WTC11 (cell line): ENCODE measurements around the gene INVS. TPM values are rescaled to one million over a fixed set of nuclear protein-coding genes. Genes with fewer than 3 reads are reported as not detected.

Source experiments
- ATAC-seq: fragments of 200-7000 bp; cut with Tn5 transposase; 2 replicates; pipeline ENCODE4 v1.10.0; 2021; ENCODE audit warnings: mild to moderate bottlenecking, moderate library complexity
- CTCF ChIA-PET: fragments of 300-600 bp; sonication (Branson Sonifier 250); formaldehyde crosslinking; loops from one replicate; lab custom pipeline; 2021; ENCODE audit warnings: antibody characterized with exemption; lab: Charles Lee
- POLR2A ChIA-PET: fragments of 350-600 bp; sonication (Branson Sonifier 250); formaldehyde crosslinking; loops from one replicate; lab custom pipeline; 2021; ENCODE audit warnings: antibody characterized with exemption; lab: Charles Lee
- DNase-seq: peaks from one replicate; pipeline ENCODE4 v3.0.0; 2021; ENCODE audit warnings: low spot score
- H3K27ac Mint-ChIP-seq: 2 replicates; pipeline ENCODE4 v1.8.0; 2021; ENCODE audit warnings: mixed read lengths
- H3K27me3 Mint-ChIP-seq: 2 replicates; pipeline ENCODE4 v1.8.0; 2021; ENCODE audit warnings: low read depth, mild to moderate bottlenecking, moderate library complexity, mixed read lengths
- H3K36me3 Mint-ChIP-seq: 2 replicates; pipeline ENCODE4 v1.8.0; 2021; ENCODE audit warnings: mixed read lengths
- H3K4me1 Mint-ChIP-seq: 2 replicates; pipeline ENCODE4 v1.8.0; 2022; ENCODE audit warnings: mixed read lengths
- H3K4me3 Mint-ChIP-seq: 2 replicates; pipeline ENCODE4 v1.8.0; 2021; ENCODE audit warnings: mild to moderate bottlenecking, moderate library complexity, mixed read lengths
- H3K9me3 Mint-ChIP-seq: 2 replicates; pipeline ENCODE4 v1.8.0; 2021; ENCODE audit warnings: mixed read lengths
- ATF1 ChIP-seq: sonication (generic); formaldehyde crosslinking; IDR thresholded peaks from 2 replicates; pipeline ENCODE4 v1.8.1; 2023; ENCODE audit warnings: mild to moderate bottlenecking, moderate library complexity, missing genetic modification reagents
- ATF2 ChIP-seq: sonication (generic); formaldehyde crosslinking; IDR thresholded peaks from 2 replicates; pipeline ENCODE4 v1.8.1; 2022; ENCODE audit warnings: low read depth, missing genetic modification reagents, borderline replicate concordance
- ATF6 ChIP-seq: sonication (generic); formaldehyde crosslinking; IDR thresholded peaks from 2 replicates; pipeline ENCODE4 v1.8.1; 2023; ENCODE audit warnings: mild to moderate bottlenecking, missing genetic modification reagents
- CREB1 ChIP-seq: sonication (generic); formaldehyde crosslinking; IDR thresholded peaks from 2 replicates; pipeline ENCODE4 v1.8.0; 2023; ENCODE audit warnings: mild to moderate bottlenecking, missing genetic modification reagents
- CREM ChIP-seq: sonication (generic); formaldehyde crosslinking; IDR thresholded peaks from 2 replicates; pipeline ENCODE4 v1.8.1; 2022; ENCODE audit warnings: mild to moderate bottlenecking, missing genetic modification reagents, moderate library complexity
- E2F4 ChIP-seq: sonication (generic); formaldehyde crosslinking; IDR thresholded peaks from 2 replicates; pipeline ENCODE4 v1.8.1; 2022; ENCODE audit warnings: low read depth, mild to moderate bottlenecking, moderate library complexity, missing genetic modification reagents, borderline replicate concordance
- EMX1 ChIP-seq: fragments of 250-450 bp; sonication (Bioruptor Pico); IDR thresholded peaks from 2 replicates; pipeline ENCODE4 v1.8.0; 2021; ENCODE audit warnings: mild to moderate bottlenecking
- ETV6 ChIP-seq: sonication (generic); formaldehyde crosslinking; IDR thresholded peaks from 2 replicates; pipeline ENCODE4 v1.8.1; 2022; ENCODE audit warnings: mild to moderate bottlenecking, missing genetic modification reagents
- FOXJ3 ChIP-seq: sonication (generic); formaldehyde crosslinking; IDR thresholded peaks from 2 replicates; pipeline ENCODE4 v1.9.0; 2021; ENCODE audit warnings: missing genetic modification reagents, mild to moderate bottlenecking, borderline replicate concordance
- FOXK1 ChIP-seq: sonication (generic); formaldehyde crosslinking; IDR thresholded peaks from 2 replicates; pipeline ENCODE4 v1.8.0; 2022; ENCODE audit warnings: mild to moderate bottlenecking, moderate library complexity, missing genetic modification reagents
- FOXP1 ChIP-seq: sonication (generic); formaldehyde crosslinking; IDR thresholded peaks from 2 replicates; pipeline ENCODE4 v1.8.0; 2022; ENCODE audit warnings: missing genetic modification reagents, mild to moderate bottlenecking, moderate library complexity, borderline replicate concordance
- FOXP4 ChIP-seq: sonication (generic); formaldehyde crosslinking; IDR thresholded peaks from 2 replicates; pipeline ENCODE4 v1.8.0; 2022; ENCODE audit warnings: mild to moderate bottlenecking, missing genetic modification reagents
- GABPB1 ChIP-seq: sonication (generic); formaldehyde crosslinking; IDR thresholded peaks from 2 replicates; pipeline ENCODE4 v1.8.1; 2023; ENCODE audit warnings: mild to moderate bottlenecking, missing genetic modification reagents
- GRHL2 ChIP-seq: fragments of 250-450 bp; sonication (Bioruptor Pico); IDR thresholded peaks from 2 replicates; pipeline ENCODE4 v1.8.0; 2022; ENCODE audit warnings: mild to moderate bottlenecking, moderate library complexity; ENCODE audit not compliant: insufficient replicate concordance, severe bottlenecking
- MAX ChIP-seq: sonication (generic); formaldehyde crosslinking; IDR thresholded peaks from 2 replicates; pipeline ENCODE4 v1.8.0; 2022; ENCODE audit warnings: mild to moderate bottlenecking, missing genetic modification reagents
- MYBL2 ChIP-seq: sonication (generic); formaldehyde crosslinking; IDR thresholded peaks from 2 replicates; pipeline ENCODE4 v1.8.1; 2023; ENCODE audit warnings: mild to moderate bottlenecking, moderate library complexity, missing genetic modification reagents
- NR1H2 ChIP-seq: sonication (generic); formaldehyde crosslinking; IDR thresholded peaks from 2 replicates; pipeline ENCODE4 v1.9.0; 2021; ENCODE audit warnings: mild to moderate bottlenecking, moderate library complexity, missing genetic modification reagents
- OVOL2 ChIP-seq: fragments of 250-450 bp; sonication (Bioruptor Pico); IDR thresholded peaks from 2 replicates; pipeline ENCODE4 v1.9.0; 2021; ENCODE audit warnings: mild to moderate bottlenecking, borderline replicate concordance
- SMAD4 ChIP-seq: sonication (generic); formaldehyde crosslinking; IDR thresholded peaks from 2 replicates; pipeline ENCODE4 v1.8.0; 2022; ENCODE audit warnings: mild to moderate bottlenecking, missing genetic modification reagents
- SP1 ChIP-seq: sonication (generic); formaldehyde crosslinking; conservative IDR thresholded peaks from 2 replicates; pipeline ENCODE4 v1.8.1; 2022; ENCODE audit warnings: missing genetic modification reagents
- TCF7 ChIP-seq: sonication (generic); formaldehyde crosslinking; IDR thresholded peaks from 2 replicates; pipeline ENCODE4 v1.8.0; 2022; ENCODE audit warnings: mild to moderate bottlenecking, low read depth, missing genetic modification reagents, moderate library complexity
- TEAD4 ChIP-seq: sonication (generic); formaldehyde crosslinking; IDR thresholded peaks from 2 replicates; pipeline ENCODE4 v1.8.0; 2022; ENCODE audit warnings: mild to moderate bottlenecking, missing genetic modification reagents
- ZBTB21 ChIP-seq: sonication (generic); formaldehyde crosslinking; IDR thresholded peaks from 2 replicates; pipeline ENCODE4 v1.8.1; 2023; ENCODE audit warnings: mild to moderate bottlenecking, missing genetic modification reagents, borderline replicate concordance
- ZMAT4 ChIP-seq: fragments of 250-450 bp; sonication (Bioruptor Pico); IDR thresholded peaks from 2 replicates; pipeline ENCODE4 v1.9.0; 2021; ENCODE audit warnings: mild to moderate bottlenecking
- ZNF121 ChIP-seq: sonication (generic); formaldehyde crosslinking; IDR thresholded peaks from 2 replicates; pipeline ENCODE4 v1.8.0; 2023; ENCODE audit warnings: missing genetic modification reagents
- ZNF317 ChIP-seq: sonication (generic); formaldehyde crosslinking; IDR thresholded peaks from 2 replicates; pipeline ENCODE4 v1.8.1; 2023; ENCODE audit warnings: low read depth, mild to moderate bottlenecking, moderate library complexity, missing genetic modification reagents, borderline replicate concordance
- ZNF396 ChIP-seq: fragments of 250-450 bp; sonication (Bioruptor Pico); IDR thresholded peaks from 2 replicates; pipeline ENCODE4 v1.8.0; 2021; ENCODE audit warnings: mild to moderate bottlenecking, moderate library complexity, borderline replicate concordance
- ZNF416 ChIP-seq: fragments of 250-450 bp; sonication (Bioruptor Pico); IDR thresholded peaks from 2 replicates; pipeline ENCODE4 v1.9.0; 2021; ENCODE audit warnings: mild to moderate bottlenecking, inconsistent platforms
- ZNF425 ChIP-seq: fragments of 250-450 bp; sonication (Bioruptor Pico); conservative IDR thresholded peaks from 2 replicates; pipeline ENCODE4 v1.9.0; 2021; ENCODE audit warnings: mild to moderate bottlenecking
- total RNA-seq: library from RNA; stranded (reverse); gene quantifications from 3 replicates; pipeline ENCODE4 v1.2.3, GENCODE V29; 2021

Gene INVS
- total RNA-seq, 1 experiment from 2014 or later = 8.1 TPM

- Mint-ChIP-seq H3K4me1 (peaks cover 2% of the 10 kb centered on the region; the same call in 1 of the 2 replicates), H3K9me3 (no peaks in the 10 kb centered on the region), H3K27ac (no peak overlapping the region), H3K4me3 (no peak overlapping the region), H3K27me3 (no peaks in the 10 kb centered on the region), H3K36me3 (no peaks in the 10 kb centered on the region)
- DNase-seq = no peak
- TF ChIP-seq ATF2 (CRISPR knock-in tag) (no peak), TEAD4 (CRISPR knock-in tag) (no peak), ZNF416 (no peak), FOXK1 (CRISPR knock-in tag) (no peak), FOXP1 (no peak), FOXP4 (CRISPR knock-in tag) (no peak), CREM (CRISPR knock-in tag) (no peak), CREB1 (CRISPR knock-in tag) (no peak), EMX1 (CRISPR knock-in tag) (no peak), GABPB1 (no peak), ZNF317 (CRISPR knock-in tag) (no peak), NR1H2 (no peak), SMAD4 (CRISPR knock-in tag) (no peak), ZNF425 (CRISPR knock-in tag) (no peak), MAX (CRISPR knock-in tag) (no peak), ZBTB21 (CRISPR knock-in tag) (no peak), ETV6 (CRISPR knock-in tag) (no peak), ZNF396 (no peak), ATF1 (CRISPR knock-in tag) (no peak)
- ChIA-PET CTCF (interaction anchor here (1.3 kb wide), 1 partner anchor 27 kb away, joined by 5 read pairs; the partner anchor contains the start of gene INVS), POLR2A (no interaction called here)
- no peak for ATAC-seq
Measured at GRCh38 chr9:100126423-100126822, 27.4 kb downstream of the INVS start.

- POLR2A ChIA-PET = no interaction called here
- Mint-ChIP-seq H3K4me1 (peaks cover 2% of the 10 kb centered on the region; the same call in 1 of the 2 replicates), H3K9me3 (no peaks in the 10 kb centered on the region), H3K27me3 (no peaks in the 10 kb centered on the region), H3K4me3 (no peak overlapping the region), H3K36me3 (no peaks in the 10 kb centered on the region), H3K27ac (no peak overlapping the region)
- no peak for ATAC-seq
- CTCF ChIA-PET = no interaction called here
- no peak for DNase-seq
- TF ChIP-seq ZBTB21 (CRISPR knock-in tag) (no peak), ATF1 (CRISPR knock-in tag) (no peak), GRHL2 (no peak), SP1 (CRISPR knock-in tag) (no peak), CREB1 (CRISPR knock-in tag) (no peak), MYBL2 (CRISPR knock-in tag) (no peak), FOXJ3 (CRISPR knock-in tag) (no peak), ZNF121 (CRISPR knock-in tag) (no peak), OVOL2 (no peak), ATF6 (no peak), SMAD4 (CRISPR knock-in tag) (no peak), E2F4 (CRISPR knock-in tag) (no peak), ZMAT4 (CRISPR knock-in tag) (no peak), TCF7 (no peak)
Measured at GRCh38 chr9:100129772-100130171, 30.7 kb downstream of the INVS start.
